ENCODE measurements around the gene RETREG3.

Gene RETREG3

DNA sequence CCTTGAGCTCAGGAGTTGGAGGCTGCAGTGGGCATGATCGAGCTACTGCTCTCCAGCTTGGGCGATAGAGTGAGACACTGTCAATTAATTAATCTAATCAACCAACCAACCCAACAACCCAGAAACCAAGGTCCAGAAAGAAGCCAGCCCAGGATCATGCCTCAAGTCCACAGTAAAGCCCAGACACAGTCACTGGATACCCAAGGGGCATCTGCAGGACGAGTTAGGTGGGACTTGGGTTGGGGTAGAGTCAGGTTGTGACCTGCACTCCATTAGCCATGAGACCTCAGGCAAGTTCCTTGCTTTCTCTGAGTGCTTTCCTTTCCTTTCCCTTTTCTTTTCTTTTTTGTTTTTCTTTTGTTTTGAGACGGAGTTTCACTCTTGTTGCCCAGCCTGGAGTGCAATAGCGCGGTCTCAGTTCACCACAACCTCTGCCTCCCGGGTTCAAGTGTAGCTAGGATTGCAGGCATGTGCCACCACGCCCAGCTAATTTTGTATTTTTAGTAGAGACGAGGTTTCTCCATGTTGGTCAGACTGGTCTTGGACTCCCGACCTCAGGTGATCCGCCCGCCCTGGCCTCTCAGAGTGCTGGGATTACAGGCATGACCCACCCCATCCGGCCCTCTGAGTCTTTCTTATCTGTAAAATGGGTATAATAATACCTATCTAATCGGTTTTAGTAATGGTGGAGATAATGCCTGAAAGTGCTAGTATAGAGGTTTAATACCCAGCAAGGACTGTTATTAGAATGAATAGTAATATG is 60.0 kb downstream of the RETREG3 start:
- H3K4me3 ChIP-seq (ENCODE audit: low read length): peak overlapping the region; percentile 50; the same call in 1 of the 2 replicates
- no peak overlapping the region for H3K27ac ChIP-seq (ENCODE audit: low read length)

DNA sequence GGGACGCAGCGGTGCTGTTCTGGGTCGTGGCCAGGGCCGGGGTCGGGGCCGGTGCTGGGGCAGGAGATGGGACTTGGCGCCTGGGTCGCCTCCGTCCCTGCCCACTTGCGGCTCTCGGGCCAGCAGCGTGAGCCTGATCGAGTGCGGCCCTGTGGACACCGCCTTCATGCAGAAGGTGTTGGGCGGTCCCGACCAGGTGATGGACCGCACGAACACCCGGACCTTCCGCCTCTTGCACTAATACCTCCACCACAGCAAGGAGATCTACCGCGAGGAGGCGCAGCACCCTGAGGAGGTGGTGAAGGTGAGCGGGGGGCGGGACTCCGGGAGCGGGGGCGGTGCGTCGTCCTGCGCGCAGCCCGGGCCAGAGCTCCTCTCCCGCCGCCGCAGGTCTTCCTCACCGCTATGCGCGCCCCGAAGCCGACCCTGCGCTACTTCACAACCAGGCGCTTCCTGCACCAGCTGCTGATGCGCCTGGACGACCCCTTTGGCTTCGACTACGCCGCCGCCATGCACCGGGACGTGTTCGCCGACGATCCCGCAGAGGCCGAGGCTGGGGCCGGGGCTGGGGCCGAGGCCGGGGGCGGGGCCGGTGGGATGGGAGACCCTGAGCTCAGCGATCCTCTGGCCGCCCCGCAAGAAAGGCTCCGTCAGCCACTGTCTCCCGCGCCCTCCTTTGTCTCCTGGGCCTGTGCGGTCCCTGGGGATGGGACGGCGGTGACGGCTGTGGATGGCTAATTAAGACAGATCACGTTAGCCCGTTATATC is 60.9 kb downstream of the RETREG3 start:
- no peak for TF ChIP-seq EZH2phosphoT487 (IDR thresholded peaks at IDR 0.05; ENCODE audit: low read length)
- TF ChIP-seq EZH2 (optimal IDR thresholded peaks at IDR 0.05; ENCODE audit: low read depth, low read length): no peak
- TF ChIP-seq, protein P1, sequence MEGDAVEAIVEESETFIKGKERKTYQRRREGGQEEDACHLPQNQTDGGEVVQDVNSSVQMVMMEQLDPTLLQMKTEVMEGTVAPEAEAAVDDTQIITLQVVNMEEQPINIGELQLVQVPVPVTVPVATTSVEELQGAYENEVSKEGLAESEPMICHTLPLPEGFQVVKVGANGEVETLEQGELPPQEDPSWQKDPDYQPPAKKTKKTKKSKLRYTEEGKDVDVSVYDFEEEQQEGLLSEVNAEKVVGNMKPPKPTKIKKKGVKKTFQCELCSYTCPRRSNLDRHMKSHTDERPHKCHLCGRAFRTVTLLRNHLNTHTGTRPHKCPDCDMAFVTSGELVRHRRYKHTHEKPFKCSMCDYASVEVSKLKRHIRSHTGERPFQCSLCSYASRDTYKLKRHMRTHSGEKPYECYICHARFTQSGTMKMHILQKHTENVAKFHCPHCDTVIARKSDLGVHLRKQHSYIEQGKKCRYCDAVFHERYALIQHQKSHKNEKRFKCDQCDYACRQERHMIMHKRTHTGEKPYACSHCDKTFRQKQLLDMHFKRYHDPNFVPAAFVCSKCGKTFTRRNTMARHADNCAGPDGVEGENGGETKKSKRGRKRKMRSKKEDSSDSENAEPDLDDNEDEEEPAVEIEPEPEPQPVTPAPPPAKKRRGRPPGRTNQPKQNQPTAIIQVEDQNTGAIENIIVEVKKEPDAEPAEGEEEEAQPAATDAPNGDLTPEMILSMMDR (IDR thresholded peaks at IDR 0.05; ENCODE audit: low read length): peak; percentile 53
- 0 out of 2 replicates have a peak, but pooled peaks cover 4% of the 10 kb centered on the region for H3K4me1 ChIP-seq (ENCODE audit: low read length)
- 0 out of 2 replicates have a peak overlapping the region, but pooled peaks have one; percentile 45 for H2AFZ ChIP-seq (ENCODE audit: low read length)
- peak overlapping the region; percentile 76 for H3K4me2 ChIP-seq (ENCODE audit: low read depth, low read length)
- no peak overlapping the region for H3K9ac ChIP-seq (ENCODE audit: low read length)
- no peaks in the 10 kb centered on the region for H3F3A ChIP-seq (ENCODE audit: insufficient read depth, low read length)
- H3K9me3 ChIP-seq (replicated peaks; ENCODE audit: insufficient read depth, low read length): no peaks in the 10 kb centered on the region
- H3K4me3 ChIP-seq (ENCODE audit: low read length): peak overlapping the region; percentile 50
- no peaks in the 10 kb centered on the region for H4K20me1 ChIP-seq (ENCODE audit: insufficient read depth, low read length)
- H3K79me2 ChIP-seq (ENCODE audit: low read length): no peaks in the 10 kb centered on the region
- DNase-seq: peak; percentile 76
- H3K9me2 ChIP-seq (replicated peaks; ENCODE audit: insufficient read depth, low read length): no peaks in the 10 kb centered on the region
- H3K27ac ChIP-seq (ENCODE audit: low read length): no peak overlapping the region
- H3K36me3 ChIP-seq (replicated peaks; ENCODE audit: insufficient read depth, low read length): no peaks in the 10 kb centered on the region
- H3K27me3 ChIP-seq (replicated peaks; ENCODE audit: insufficient read depth, low read length): no peaks in the 10 kb centered on the region

More for the DNA sequence above, 60.0 kb downstream of the RETREG3 start:
- Histone ChIP-seq H4K20me1 (ENCODE audit: insufficient read depth, low read length) (no peaks in the 10 kb centered on the region), H3K4me2 (ENCODE audit: low read depth, low read length) (peak overlapping the region; percentile 76; the same call in 1 of the 2 replicates), H3K36me3 (replicated peaks; ENCODE audit: insufficient read depth, low read length) (no peaks in the 10 kb centered on the region), H3K27me3 (replicated peaks; ENCODE audit: insufficient read depth, low read length) (no peaks in the 10 kb centered on the region), H3K9me3 (replicated peaks; ENCODE audit: insufficient read depth, low read length) (no peaks in the 10 kb centered on the region), H3K9ac (ENCODE audit: low read length) (no peak overlapping the region), H3F3A (ENCODE audit: insufficient read depth, low read length) (no peaks in the 10 kb centered on the region), H3K9me2 (replicated peaks; ENCODE audit: insufficient read depth, low read length) (no peaks in the 10 kb centered on the region), H3K4me1 (ENCODE audit: low read length) (0 out of 2 replicates have a peak, but pooled peaks cover 4% of the 10 kb centered on the region), H2AFZ (ENCODE audit: low read length) (no peak overlapping the region), H3K79me2 (ENCODE audit: low read length) (peaks cover 4% of the 10 kb centered on the region)
- TF ChIP-seq EZH2phosphoT487 (IDR thresholded peaks at IDR 0.05; ENCODE audit: low read length) (no peak), EZH2 (optimal IDR thresholded peaks at IDR 0.05; ENCODE audit: low read depth, low read length) (no peak)
- TF ChIP-seq, protein P1 (IDR thresholded peaks at IDR 0.05; ENCODE audit: low read length): no peak
- no peak for DNase-seq

DNA sequence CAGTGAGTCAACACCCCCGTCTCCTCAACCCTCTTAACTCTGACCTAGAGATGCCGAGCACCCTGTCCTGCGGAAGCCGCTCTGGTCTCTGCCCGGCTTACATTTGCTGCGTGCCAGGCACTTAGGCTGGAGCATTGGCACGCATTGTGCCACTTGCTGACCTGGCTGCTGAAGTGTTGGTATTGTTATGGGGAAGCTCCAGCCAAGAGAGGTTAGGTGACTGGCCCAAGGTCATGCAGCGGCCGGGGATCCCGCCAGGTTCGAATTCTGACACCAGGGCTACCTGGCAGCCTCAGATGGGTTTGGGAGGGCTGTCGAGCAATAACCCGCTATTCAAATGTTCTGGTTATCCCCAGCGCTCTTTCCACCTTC is 61.5 kb downstream of the RETREG3 start:
- TF ChIP-seq EZH2 (optimal IDR thresholded peaks at IDR 0.05; ENCODE audit: low read depth, low read length) (no peak), EZH2phosphoT487 (IDR thresholded peaks at IDR 0.05; ENCODE audit: low read length) (no peak)
- TF ChIP-seq, protein P1 (IDR thresholded peaks at IDR 0.05; ENCODE audit: low read length): no peak
- Histone ChIP-seq H3K79me2 (ENCODE audit: low read length) (no peaks in the 10 kb centered on the region), H3K27me3 (replicated peaks; ENCODE audit: insufficient read depth, low read length) (no peaks in the 10 kb centered on the region), H3F3A (ENCODE audit: insufficient read depth, low read length) (no peaks in the 10 kb centered on the region), H3K27ac (ENCODE audit: low read length) (no peak overlapping the region), H3K36me3 (replicated peaks; ENCODE audit: insufficient read depth, low read length) (no peaks in the 10 kb centered on the region), H3K4me2 (ENCODE audit: low read depth, low read length) (peak overlapping the region; percentile 76), H3K9me2 (replicated peaks; ENCODE audit: insufficient read depth, low read length) (no peaks in the 10 kb centered on the region), H3K4me3 (ENCODE audit: low read length) (peak overlapping the region; percentile 50), H4K20me1 (ENCODE audit: insufficient read depth, low read length) (no peaks in the 10 kb centered on the region), H3K9me3 (replicated peaks; ENCODE audit: insufficient read depth, low read length) (no peaks in the 10 kb centered on the region), H3K4me1 (ENCODE audit: low read length) (0 out of 2 replicates have a peak, but pooled peaks cover 4% of the 10 kb centered on the region), H2AFZ (ENCODE audit: low read length) (0 out of 2 replicates have a peak overlapping the region, but pooled peaks have one; percentile 45), H3K9ac (ENCODE audit: low read length) (no peak overlapping the region)
- no peak for DNase-seq

All from MM.1S (cell line).